Sigmoid colon (tissue), 4 donors: Measurements from ENCODE around the gene CYP2A7.
"Not testable (repeated sequence)": the region's sequence is repeated elsewhere in the genome, so short reads cannot be mapped to it uniquely, and the experiment has no call there.

Experiments
- EP300 ChIP-seq, 4 donors: sonication (generic); formaldehyde crosslinking; IDR thresholded peaks; one replicate each; pipeline ENCODE4 v1.6.1; 2017; ENCODE audit warnings: antibody characterized with exemption in 4 of 4
- POLR2A ChIP-seq, 2 donors: fragments of 450-650 bp; IDR thresholded peaks; one replicate each; pipeline ENCODE4 v1.6.1; 2016; ENCODE audit warnings: antibody characterized with exemption in 2 of 2, mild to moderate bottlenecking in 2 of 2, moderate library complexity in 2 of 2
- POLR2AphosphoS5 ChIP-seq, 4 donors: sonication (generic); formaldehyde crosslinking; IDR thresholded peaks; one replicate each; pipeline ENCODE4 v1.6.1; 2017; ENCODE audit warnings: antibody characterized with exemption in 4 of 4
- TF ChIP-seq, protein P1 (sequence below), 4 experiments: fragments of 450-650 bp in 3 of 4; fragments of 200-600 bp in 1 of 4; IDR thresholded peaks; one replicate each; pipeline ENCODE4 v1.5.1; 2016 to 2019; ENCODE audit warnings: antibody characterized with exemption in 4 of 4, mild to moderate bottlenecking in 3 of 4, moderate library complexity in 2 of 4

DNA sequence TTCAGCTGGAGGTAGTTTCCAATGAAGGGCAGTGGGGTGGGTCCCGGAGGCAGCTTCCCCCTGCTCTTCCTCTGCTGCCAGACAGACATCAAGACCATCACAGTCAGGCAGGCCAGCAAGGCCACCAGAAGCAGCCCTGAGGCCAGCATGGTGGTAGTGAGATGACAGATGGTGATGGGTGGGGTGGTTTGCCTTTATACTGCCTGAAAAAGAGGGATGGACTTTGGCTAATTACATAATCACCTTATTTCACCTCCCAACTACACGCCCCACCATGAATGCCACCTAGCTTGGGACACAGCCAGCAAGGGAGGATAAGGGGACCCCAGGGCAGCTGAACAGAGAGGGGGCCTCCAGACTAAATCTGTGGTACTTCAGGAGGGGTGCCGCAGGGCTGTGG is at the start of gene CYP2A7:
- TF ChIP-seq, protein P1, sequence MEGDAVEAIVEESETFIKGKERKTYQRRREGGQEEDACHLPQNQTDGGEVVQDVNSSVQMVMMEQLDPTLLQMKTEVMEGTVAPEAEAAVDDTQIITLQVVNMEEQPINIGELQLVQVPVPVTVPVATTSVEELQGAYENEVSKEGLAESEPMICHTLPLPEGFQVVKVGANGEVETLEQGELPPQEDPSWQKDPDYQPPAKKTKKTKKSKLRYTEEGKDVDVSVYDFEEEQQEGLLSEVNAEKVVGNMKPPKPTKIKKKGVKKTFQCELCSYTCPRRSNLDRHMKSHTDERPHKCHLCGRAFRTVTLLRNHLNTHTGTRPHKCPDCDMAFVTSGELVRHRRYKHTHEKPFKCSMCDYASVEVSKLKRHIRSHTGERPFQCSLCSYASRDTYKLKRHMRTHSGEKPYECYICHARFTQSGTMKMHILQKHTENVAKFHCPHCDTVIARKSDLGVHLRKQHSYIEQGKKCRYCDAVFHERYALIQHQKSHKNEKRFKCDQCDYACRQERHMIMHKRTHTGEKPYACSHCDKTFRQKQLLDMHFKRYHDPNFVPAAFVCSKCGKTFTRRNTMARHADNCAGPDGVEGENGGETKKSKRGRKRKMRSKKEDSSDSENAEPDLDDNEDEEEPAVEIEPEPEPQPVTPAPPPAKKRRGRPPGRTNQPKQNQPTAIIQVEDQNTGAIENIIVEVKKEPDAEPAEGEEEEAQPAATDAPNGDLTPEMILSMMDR (IDR thresholded peaks at IDR 0.05) = not testable (repeated sequence)
- TF ChIP-seq POLR2AphosphoS5, POLR2A, EP300 (IDR thresholded peaks at IDR 0.05): not testable (repeated sequence)
